Measurements from ENCODE around the gene SPAG8.

GRCh38 chr9:35812025-35812602, at the start of gene SPAG8:
- no peak for TF ChIP-seq FOXM1 (IDR thresholded peaks at IDR 0.05; ENCODE audit: borderline replicate concordance)
- no peak for TF ChIP-seq SP1 (IDR thresholded peaks at IDR 0.05)
- TF ChIP-seq NFRKB (IDR thresholded peaks at IDR 0.05): no peak
- TF ChIP-seq LEF1 (IDR thresholded peaks at IDR 0.05; ENCODE audit: borderline replicate concordance): no peak
- TF ChIP-seq BHLHE40 (IDR thresholded peaks at IDR 0.05; ENCODE audit: borderline replicate concordance): no peak
- TF ChIP-seq ARNT (IDR thresholded peaks at IDR 0.05): no peak
- no peak for TF ChIP-seq SUZ12 (IDR thresholded peaks at IDR 0.05)
- TF ChIP-seq L3MBTL2 (conservative IDR thresholded peaks at IDR 0.05): no peak
- no peak for TF ChIP-seq ELF4 (IDR thresholded peaks at IDR 0.05)
- no peak; the same call in 1 of the 2 replicates for TF ChIP-seq CTBP1 (IDR thresholded peaks at IDR 0.05; ENCODE audit: borderline replicate concordance)
- no peak for TF ChIP-seq TARDBP (IDR thresholded peaks at IDR 0.05)
- TF ChIP-seq HDGF (IDR thresholded peaks at IDR 0.05; ENCODE audit: borderline replicate concordance): no peak

Data from HEK293T (cell line).